HEK293 (cell line): ENCODE results near the gene CAMK2B.

Source experiments
- CTCF ChIA-PET: fragments of 350-600 bp; formaldehyde crosslinking; extraction: SDS; loops from one replicate; lab custom pipeline; 2021; ENCODE audit warnings: antibody characterized with exemption; lab: Yijun Ruan, JAX
- POLR2A ChIA-PET: fragments of 300-600 bp; formaldehyde crosslinking; extraction: SDS; loops from one replicate; lab custom pipeline; 2020; ENCODE audit warnings: antibody characterized with exemption, inconsistent platforms; lab: Yijun Ruan, JAX
- H3K27ac ChIP-seq: fragments of 200-500 bp; sonication (Bioruptor generic); 2 replicates; pipeline ENCODE4 v1.5.1; 2014; ENCODE audit warnings: low read depth, low read length, control low read depth, inconsistent platforms; ENCODE audit errors: extremely low read depth
- H3K36me3 ChIP-seq, 2 experiments: fragments of 200-500 bp in 1 of 2; sonication (Bioruptor generic) in 1 of 2; 1 replicate in 1 of 2; 2 replicates in 1 of 2; pipeline ENCODE4 v1.5.1; 2014 to 2017; ENCODE audit warnings: inconsistent platforms in 2 of 2, low read length in 2 of 2; ENCODE audit not compliant: control insufficient read depth in 2 of 2, insufficient read depth in 1 of 2
- H3K4me1 ChIP-seq: fragments of 200-500 bp; sonication (Bioruptor generic); 2 replicates; pipeline ENCODE4 v1.5.1; 2014; ENCODE audit warnings: mild to moderate bottlenecking, low read length, inconsistent platforms; ENCODE audit not compliant: control insufficient read depth, insufficient read depth
- H3K4me3 ChIP-seq: 2 replicates; pipeline ENCODE4 v1.5.1; 2011; ENCODE audit warnings: low read depth, mild to moderate bottlenecking, control low read depth, low read length, moderate library complexity
- H3K9me3 ChIP-seq: fragments of 200-500 bp; sonication (Bioruptor generic); 2 replicates; pipeline ENCODE4 v1.5.1; 2014; ENCODE audit warnings: low read depth, low read length, inconsistent platforms; ENCODE audit not compliant: control insufficient read depth, insufficient read depth
- EGR2 ChIP-seq: fragments of 450-650 bp; formaldehyde crosslinking; IDR thresholded peaks from 2 replicates; pipeline ENCODE4 v1.5.1; 2016; ENCODE audit warnings: low read depth, missing biosample characterization, missing genetic modification characterization
- OVOL3 ChIP-seq: fragments of 450-650 bp; formaldehyde crosslinking; IDR thresholded peaks from 2 replicates; pipeline ENCODE4 v1.5.1; 2016; ENCODE audit warnings: missing biosample characterization, missing genetic modification characterization
- SP3 ChIP-seq: fragments of 450-650 bp; formaldehyde crosslinking; IDR thresholded peaks from 2 replicates; pipeline ENCODE4 v1.5.1; 2016; ENCODE audit warnings: missing biosample characterization, missing genetic modification characterization
- SP7 ChIP-seq: fragments of 450-650 bp; formaldehyde crosslinking; IDR thresholded peaks from 2 replicates; pipeline ENCODE4 v1.5.1; 2016; ENCODE audit warnings: missing biosample characterization, missing genetic modification characterization
- ZBTB7A ChIP-seq: fragments of 450-650 bp; formaldehyde crosslinking; IDR thresholded peaks from 2 replicates; pipeline ENCODE4 v1.5.1; 2016; ENCODE audit warnings: low read depth, missing biosample characterization, missing genetic modification characterization
- ZNF138 ChIP-seq: fragments of 450-650 bp; formaldehyde crosslinking; IDR thresholded peaks from 2 replicates; pipeline ENCODE4 v1.5.1; 2016; ENCODE audit warnings: missing biosample characterization, missing genetic modification characterization, borderline replicate concordance
- ZNF202 ChIP-seq: fragments of 450-650 bp; formaldehyde crosslinking; IDR thresholded peaks from 2 replicates; pipeline ENCODE4 v1.5.1; 2016; ENCODE audit warnings: missing biosample characterization, missing genetic modification characterization, borderline replicate concordance
- ZNF221 ChIP-seq: fragments of 450-650 bp; formaldehyde crosslinking; IDR thresholded peaks from 2 replicates; pipeline ENCODE4 v1.5.1; 2017; ENCODE audit warnings: missing biosample characterization, missing genetic modification characterization, borderline replicate concordance
- ZNF23 ChIP-seq: fragments of 450-650 bp; formaldehyde crosslinking; IDR thresholded peaks from 2 replicates; pipeline ENCODE4 v1.5.1; 2016; ENCODE audit warnings: missing biosample characterization, missing genetic modification characterization, borderline replicate concordance
- ZNF354C ChIP-seq: fragments of 450-650 bp; formaldehyde crosslinking; IDR thresholded peaks from 2 replicates; pipeline ENCODE4 v1.5.1; 2016; ENCODE audit warnings: missing biosample characterization, missing genetic modification characterization, low read depth, borderline replicate concordance
- ZNF37A ChIP-seq: fragments of 450-650 bp; IDR thresholded peaks from 2 replicates; pipeline ENCODE4 v1.5.1; 2018; ENCODE audit warnings: missing biosample characterization, missing genetic modification characterization
- ZNF555 ChIP-seq: fragments of 450-650 bp; formaldehyde crosslinking; conservative IDR thresholded peaks from 2 replicates; pipeline ENCODE4 v1.5.1; 2017; ENCODE audit warnings: missing biosample characterization, mild to moderate bottlenecking, missing genetic modification characterization, inconsistent platforms
- ZNF629 ChIP-seq: fragments of 450-650 bp; formaldehyde crosslinking; IDR thresholded peaks from 2 replicates; pipeline ENCODE4 v1.5.1; 2017; ENCODE audit warnings: missing biosample characterization, missing genetic modification characterization
- ZNF664 ChIP-seq: fragments of 450-650 bp; formaldehyde crosslinking; IDR thresholded peaks from 2 replicates; pipeline ENCODE4 v1.5.1; 2016; ENCODE audit warnings: missing biosample characterization, missing genetic modification characterization
- ZNF701 ChIP-seq: fragments of 450-650 bp; formaldehyde crosslinking; IDR thresholded peaks from 2 replicates; pipeline ENCODE4 v1.5.1; 2016; ENCODE audit warnings: missing biosample characterization, missing genetic modification characterization
- ZNF747 ChIP-seq: fragments of 450-650 bp; formaldehyde crosslinking; IDR thresholded peaks from 2 replicates; pipeline ENCODE4 v1.5.1; 2016; ENCODE audit warnings: missing biosample characterization, missing genetic modification characterization
- ZNF777 ChIP-seq: fragments of 450-650 bp; formaldehyde crosslinking; IDR thresholded peaks from 2 replicates; pipeline ENCODE4 v1.5.1; 2017; ENCODE audit warnings: missing biosample characterization, missing genetic modification characterization, borderline replicate concordance
- ZNF792 ChIP-seq: fragments of 450-650 bp; formaldehyde crosslinking; IDR thresholded peaks from 2 replicates; pipeline ENCODE4 v1.5.1; 2016; ENCODE audit warnings: missing biosample characterization, missing genetic modification characterization
- TF ChIP-seq, protein P1 (sequence below): fragments of 450-650 bp; formaldehyde crosslinking; IDR thresholded peaks from 2 replicates; pipeline ENCODE4; 2016; ENCODE audit warnings: missing biosample characterization, missing genetic modification characterization
- TF ChIP-seq, protein P2 (sequence below): fragments of 450-650 bp; formaldehyde crosslinking; IDR thresholded peaks from 2 replicates; pipeline ENCODE4 v1.5.1; 2016; ENCODE audit warnings: missing biosample characterization, missing genetic modification characterization
- TF ChIP-seq, protein P3 (sequence below): IDR thresholded peaks from 2 replicates; pipeline ENCODE4 v1.6.1; 2011; ENCODE audit warnings: mild to moderate bottlenecking, low read depth, low read length, borderline replicate concordance
- TF ChIP-seq, protein P4 (sequence below): sonication (generic); formaldehyde crosslinking; IDR thresholded peaks from 2 replicates; pipeline ENCODE4 v1.8.1; 2022; ENCODE audit warnings: mild to moderate bottlenecking, moderate library complexity, missing genetic modification reagents
- TF ChIP-seq, protein P5 (sequence below): fragments of 450-650 bp; formaldehyde crosslinking; IDR thresholded peaks from 2 replicates; pipeline ENCODE4 v1.5.1; 2016; ENCODE audit warnings: missing biosample characterization, missing genetic modification characterization

CAMK2B gene

DNA sequence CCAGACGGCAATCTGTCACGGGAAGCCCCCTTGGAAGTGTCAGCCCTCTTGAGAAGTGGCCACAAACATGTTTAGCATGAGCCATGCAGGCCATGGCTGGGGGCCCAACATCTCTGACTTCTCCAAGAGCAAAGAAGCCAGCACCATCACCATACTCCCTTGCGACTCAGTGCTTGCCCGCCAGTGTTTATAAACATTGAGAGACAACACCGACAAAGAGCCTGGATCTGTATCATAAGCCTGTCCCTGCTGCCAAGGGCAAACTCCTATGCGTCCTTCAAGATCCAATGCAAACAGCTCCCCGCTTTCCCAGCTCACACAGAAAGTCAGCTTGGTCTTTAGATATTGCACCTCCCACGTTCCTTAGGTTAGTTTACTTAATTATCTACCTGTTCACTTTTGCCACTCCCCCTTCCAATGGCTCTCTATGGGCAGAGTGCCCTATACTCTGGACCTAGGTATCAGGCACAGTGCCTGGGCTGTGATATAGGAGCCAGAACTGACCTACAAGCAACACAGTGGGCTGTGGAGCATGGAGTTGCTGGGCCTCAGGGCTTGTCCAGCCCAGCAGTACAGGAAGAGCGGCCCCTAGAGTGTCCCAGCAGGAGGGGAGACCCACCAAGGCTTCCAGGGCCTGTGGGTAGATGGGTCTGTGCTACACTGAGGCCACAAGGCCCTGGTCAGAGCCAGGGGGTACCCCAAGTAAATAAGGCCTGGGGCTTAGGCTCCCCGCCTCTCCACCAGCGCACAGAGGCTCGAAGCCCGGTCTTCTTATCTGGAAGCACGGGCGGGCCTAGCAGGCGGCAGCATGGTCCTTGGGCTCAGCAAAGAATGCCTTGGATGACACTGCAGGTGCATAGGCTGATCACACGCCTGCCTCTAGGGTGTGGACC, 37.7 kb downstream of the CAMK2B start:
- Histone ChIP-seq H3K4me3 (no peak overlapping the region), H3K36me3 (no peaks in the 10 kb centered on the region), H3K9me3 (no peaks in the 10 kb centered on the region), H3K4me1 (no peaks in the 10 kb centered on the region), H3K27ac (no peak overlapping the region)
- TF ChIP-seq EGR2: no peak
- TF ChIP-seq, protein P1, sequence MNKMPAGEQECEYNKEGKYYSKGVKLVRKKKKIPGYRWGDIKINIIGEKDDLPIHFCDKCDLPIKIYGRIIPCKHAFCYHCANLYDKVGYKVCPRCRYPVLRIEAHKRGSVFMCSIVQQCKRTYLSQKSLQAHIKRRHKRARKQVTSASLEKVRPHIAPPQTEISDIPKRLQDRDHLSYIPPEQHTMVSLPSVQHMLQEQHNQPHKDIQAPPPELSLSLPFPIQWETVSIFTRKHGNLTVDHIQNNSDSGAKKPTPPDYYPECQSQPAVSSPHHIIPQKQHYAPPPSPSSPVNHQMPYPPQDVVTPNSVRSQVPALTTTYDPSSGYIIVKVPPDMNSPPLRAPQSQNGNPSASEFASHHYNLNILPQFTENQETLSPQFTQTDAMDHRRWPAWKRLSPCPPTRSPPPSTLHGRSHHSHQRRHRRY: no peak
- no peak for TF ChIP-seq ZBTB7A (tag by site-specific recombination)
- TF ChIP-seq ZNF354C: no peak
- no peak for TF ChIP-seq ZNF555
- POLR2A ChIA-PET: no interaction called here
- CTCF ChIA-PET: no interaction called here

DNA sequence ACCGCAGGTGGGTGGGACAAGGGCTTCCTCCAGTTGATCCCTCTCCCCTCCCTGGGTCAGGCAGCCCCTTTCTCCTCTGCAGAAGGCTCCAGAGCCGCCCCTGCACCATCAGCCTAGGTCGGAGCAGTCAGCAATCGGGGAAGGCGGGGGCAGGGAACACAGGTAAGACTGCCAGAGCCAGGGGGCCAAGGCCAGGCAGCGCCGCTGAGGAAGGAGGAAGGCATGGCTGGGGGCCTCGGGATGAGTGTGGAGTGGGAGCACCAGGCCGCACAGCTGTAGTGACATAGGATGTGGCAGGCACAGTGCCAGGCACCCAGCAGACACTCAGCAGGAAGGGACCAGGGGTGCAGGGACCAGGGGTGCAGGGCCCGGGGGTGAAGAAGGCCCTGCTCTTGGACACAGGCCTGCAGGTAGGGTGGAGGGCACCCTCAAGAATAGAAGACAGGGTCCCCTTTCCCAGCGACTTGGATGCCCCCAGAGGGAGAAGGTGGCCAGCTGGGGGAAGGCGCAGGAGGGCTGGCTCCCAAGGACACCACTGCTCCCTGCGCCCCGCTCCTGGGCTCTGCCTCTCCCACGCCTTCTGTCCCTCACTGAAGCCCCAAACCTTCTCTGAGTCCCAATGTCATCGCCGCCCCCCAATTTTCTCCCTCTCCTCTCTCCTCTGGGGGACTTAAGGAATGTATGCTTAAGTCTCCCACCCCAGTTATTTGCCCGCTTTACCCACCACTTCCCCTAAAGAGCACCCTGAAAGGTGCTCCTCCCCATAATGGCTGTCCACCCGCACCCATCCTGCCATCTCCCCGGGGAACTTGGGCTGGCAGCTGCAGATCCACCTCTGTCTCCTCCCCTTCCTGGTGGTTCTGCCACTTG, 38.5 kb downstream of the CAMK2B start:
- Histone ChIP-seq H3K36me3 (no peaks in the 10 kb centered on the region), H3K4me3 (no peak overlapping the region), H3K27ac (no peak overlapping the region), H3K9me3 (no peaks in the 10 kb centered on the region), H3K4me1 (no peaks in the 10 kb centered on the region)
- CTCF ChIA-PET: interaction anchor here (0.6 kb wide), 1 partner anchor 42 kb away, joined by 6 read pairs; no protein-coding TSS in a partner anchor
- POLR2A ChIA-PET: no interaction called here
- no peak for TF ChIP-seq ZNF138 (tag by site-specific recombination)
- no peak for TF ChIP-seq ZNF221 (tag by site-specific recombination)
- TF ChIP-seq SP7: no peak
- TF ChIP-seq SP3 (tag by site-specific recombination): no peak
- TF ChIP-seq, protein P2, sequence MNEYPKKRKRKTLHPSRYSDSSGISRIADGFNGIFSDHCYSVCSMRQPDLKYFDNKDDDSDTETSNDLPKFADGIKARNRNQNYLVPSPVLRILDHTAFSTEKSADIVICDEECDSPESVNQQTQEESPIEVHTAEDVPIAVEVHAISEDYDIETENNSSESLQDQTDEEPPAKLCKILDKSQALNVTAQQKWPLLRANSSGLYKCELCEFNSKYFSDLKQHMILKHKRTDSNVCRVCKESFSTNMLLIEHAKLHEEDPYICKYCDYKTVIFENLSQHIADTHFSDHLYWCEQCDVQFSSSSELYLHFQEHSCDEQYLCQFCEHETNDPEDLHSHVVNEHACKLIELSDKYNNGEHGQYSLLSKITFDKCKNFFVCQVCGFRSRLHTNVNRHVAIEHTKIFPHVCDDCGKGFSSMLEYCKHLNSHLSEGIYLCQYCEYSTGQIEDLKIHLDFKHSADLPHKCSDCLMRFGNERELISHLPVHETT (tag by site-specific recombination): no peak
- TF ChIP-seq ZNF777 (tag by site-specific recombination): no peak
- TF ChIP-seq, protein P3, sequence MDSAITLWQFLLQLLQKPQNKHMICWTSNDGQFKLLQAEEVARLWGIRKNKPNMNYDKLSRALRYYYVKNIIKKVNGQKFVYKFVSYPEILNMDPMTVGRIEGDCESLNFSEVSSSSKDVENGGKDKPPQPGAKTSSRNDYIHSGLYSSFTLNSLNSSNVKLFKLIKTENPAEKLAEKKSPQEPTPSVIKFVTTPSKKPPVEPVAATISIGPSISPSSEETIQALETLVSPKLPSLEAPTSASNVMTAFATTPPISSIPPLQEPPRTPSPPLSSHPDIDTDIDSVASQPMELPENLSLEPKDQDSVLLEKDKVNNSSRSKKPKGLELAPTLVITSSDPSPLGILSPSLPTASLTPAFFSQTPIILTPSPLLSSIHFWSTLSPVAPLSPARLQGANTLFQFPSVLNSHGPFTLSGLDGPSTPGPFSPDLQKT: no peak
- TF ChIP-seq ZNF747 (tag by site-specific recombination): no peak
- TF ChIP-seq ZNF792 (tag by site-specific recombination): no peak
- no peak for TF ChIP-seq ZNF354C
- no peak for TF ChIP-seq ZNF202 (tag by site-specific recombination)
- TF ChIP-seq ZNF664 (tag by site-specific recombination): no peak
- TF ChIP-seq ZNF23 (tag by site-specific recombination): no peak
- TF ChIP-seq, protein P4, sequence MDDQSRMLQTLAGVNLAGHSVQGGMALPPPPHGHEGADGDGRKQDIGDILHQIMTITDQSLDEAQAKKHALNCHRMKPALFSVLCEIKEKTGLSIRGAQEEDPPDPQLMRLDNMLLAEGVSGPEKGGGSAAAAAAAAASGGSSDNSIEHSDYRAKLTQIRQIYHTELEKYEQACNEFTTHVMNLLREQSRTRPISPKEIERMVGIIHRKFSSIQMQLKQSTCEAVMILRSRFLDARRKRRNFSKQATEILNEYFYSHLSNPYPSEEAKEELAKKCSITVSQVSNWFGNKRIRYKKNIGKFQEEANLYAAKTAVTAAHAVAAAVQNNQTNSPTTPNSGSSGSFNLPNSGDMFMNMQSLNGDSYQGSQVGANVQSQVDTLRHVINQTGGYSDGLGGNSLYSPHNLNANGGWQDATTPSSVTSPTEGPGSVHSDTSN: no peak
- no peak for TF ChIP-seq OVOL3
- TF ChIP-seq ZNF37A: no peak
- TF ChIP-seq, protein P5, sequence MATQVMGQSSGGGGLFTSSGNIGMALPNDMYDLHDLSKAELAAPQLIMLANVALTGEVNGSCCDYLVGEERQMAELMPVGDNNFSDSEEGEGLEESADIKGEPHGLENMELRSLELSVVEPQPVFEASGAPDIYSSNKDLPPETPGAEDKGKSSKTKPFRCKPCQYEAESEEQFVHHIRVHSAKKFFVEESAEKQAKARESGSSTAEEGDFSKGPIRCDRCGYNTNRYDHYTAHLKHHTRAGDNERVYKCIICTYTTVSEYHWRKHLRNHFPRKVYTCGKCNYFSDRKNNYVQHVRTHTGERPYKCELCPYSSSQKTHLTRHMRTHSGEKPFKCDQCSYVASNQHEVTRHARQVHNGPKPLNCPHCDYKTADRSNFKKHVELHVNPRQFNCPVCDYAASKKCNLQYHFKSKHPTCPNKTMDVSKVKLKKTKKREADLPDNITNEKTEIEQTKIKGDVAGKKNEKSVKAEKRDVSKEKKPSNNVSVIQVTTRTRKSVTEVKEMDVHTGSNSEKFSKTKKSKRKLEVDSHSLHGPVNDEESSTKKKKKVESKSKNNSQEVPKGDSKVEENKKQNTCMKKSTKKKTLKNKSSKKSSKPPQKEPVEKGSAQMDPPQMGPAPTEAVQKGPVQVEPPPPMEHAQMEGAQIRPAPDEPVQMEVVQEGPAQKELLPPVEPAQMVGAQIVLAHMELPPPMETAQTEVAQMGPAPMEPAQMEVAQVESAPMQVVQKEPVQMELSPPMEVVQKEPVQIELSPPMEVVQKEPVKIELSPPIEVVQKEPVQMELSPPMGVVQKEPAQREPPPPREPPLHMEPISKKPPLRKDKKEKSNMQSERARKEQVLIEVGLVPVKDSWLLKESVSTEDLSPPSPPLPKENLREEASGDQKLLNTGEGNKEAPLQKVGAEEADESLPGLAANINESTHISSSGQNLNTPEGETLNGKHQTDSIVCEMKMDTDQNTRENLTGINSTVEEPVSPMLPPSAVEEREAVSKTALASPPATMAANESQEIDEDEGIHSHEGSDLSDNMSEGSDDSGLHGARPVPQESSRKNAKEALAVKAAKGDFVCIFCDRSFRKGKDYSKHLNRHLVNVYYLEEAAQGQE: no peak
- no peak for TF ChIP-seq ZNF629 (tag by site-specific recombination)
- no peak for TF ChIP-seq ZNF701 (tag by site-specific recombination)
